ENCODE data around the gene SHISA7.
A peak's percentile ranks its signal among the peaks of the same experiment; 100 is the strongest.

SHISA7 gene

GRCh38 chr19:55391191-55391670 lies 51.9 kb downstream of the SHISA7 start:
- TF ChIP-seq CTCF (IDR thresholded peaks at IDR 0.05; ENCODE audit: extremely low read depth, missing control alignments) = no peak
- no peak for DNase-seq (ENCODE audit: low spot score)

- no peak for DNase-seq (ENCODE audit: low spot score)
- TF ChIP-seq CTCF (IDR thresholded peaks at IDR 0.05; ENCODE audit: extremely low read depth, missing control alignments) = no peak
Measured at GRCh38 chr19:55390461-55390880, 52.6 kb downstream of the SHISA7 start.

- no peak for DNase-seq (ENCODE audit: low spot score)
- no peak for TF ChIP-seq CTCF (IDR thresholded peaks at IDR 0.05; ENCODE audit: extremely low read depth, missing control alignments)
Measured at GRCh38 chr19:55389386-55390317, 53.4 kb downstream of the SHISA7 start.

- no peak for TF ChIP-seq CTCF (IDR thresholded peaks at IDR 0.05; ENCODE audit: extremely low read depth, missing control alignments)
- DNase-seq (ENCODE audit: low spot score) = no peak
Measured at GRCh38 chr19:55387736-55388497, 55.2 kb downstream of the SHISA7 start.

- TF ChIP-seq CTCF (IDR thresholded peaks at IDR 0.05; ENCODE audit: extremely low read depth, missing control alignments) = no peak
- DNase-seq (ENCODE audit: low spot score) = no peak
Measured at GRCh38 chr19:55386493-55386971, 56.6 kb downstream of the SHISA7 start.

GRCh38 chr19:55385724-55386492 lies 57.2 kb downstream of the SHISA7 start, which contains the start of gene RPL28:
RPL28 (plus strand) TSS chr19:55385932; CDS start chr19:55386358, 426 bp downstream.
- DNase-seq (ENCODE audit: low spot score) = peak; percentile 96
- no peak for TF ChIP-seq CTCF (IDR thresholded peaks at IDR 0.05; ENCODE audit: extremely low read depth, missing control alignments)
